ENCODE measurements around the gene FAM174C. TPM values are rescaled to one million over a fixed set of nuclear protein-coding genes. Genes with fewer than 3 reads are reported as not detected.

Gene FAM174C
- 10 to 100 TPM; 18.7 to 30.6 (median 19.8) TPM for polyA plus RNA-seq (ENCODE audit: insufficient read length in 4 of 4)

DNA sequence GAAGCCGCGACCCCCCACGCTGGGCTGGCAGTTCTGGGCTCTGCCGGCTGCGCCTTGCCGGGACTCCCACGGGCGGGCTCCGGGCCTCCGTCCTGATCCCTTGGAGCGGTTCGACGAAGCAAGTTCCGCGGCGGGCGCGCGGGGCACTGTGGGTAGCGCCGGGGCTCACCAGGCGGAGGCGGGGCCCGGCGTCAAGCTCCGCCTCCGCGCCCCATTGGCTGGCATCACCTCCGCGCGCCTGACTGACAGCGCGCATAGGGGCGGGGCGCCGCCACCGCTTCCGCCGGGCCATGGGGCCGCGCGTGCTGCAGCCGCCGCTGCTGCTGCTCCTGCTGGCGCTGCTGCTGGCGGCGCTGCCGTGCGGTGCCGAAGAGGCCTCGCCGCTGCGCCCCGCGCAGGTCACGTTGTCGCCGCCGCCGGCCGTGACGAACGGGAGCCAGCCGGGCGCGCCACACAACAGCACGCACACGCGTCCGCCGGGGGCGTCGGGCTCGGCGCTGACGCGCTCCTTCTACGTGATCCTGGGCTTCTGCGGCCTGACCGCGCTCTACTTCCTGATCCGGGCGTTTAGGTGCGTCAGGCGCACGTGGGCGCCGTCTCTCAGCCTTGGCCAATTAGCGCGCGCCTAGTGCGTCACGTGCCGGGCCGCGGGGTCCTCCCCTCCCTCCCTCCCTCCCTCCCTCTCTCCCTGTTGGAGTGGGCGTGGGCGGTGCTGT is at the start of gene FAM174C:
Gene FAM174C (plus strand): TSS at position 271 of the 716 bp plus-strand sequence. CDS start 20 bp downstream, at position 291.
- peak; percentile 86 to 94 (median 91) for DNase-seq (ENCODE audit: low read depth in 4 of 4, low spot score in 3 of 4)

DNA sequence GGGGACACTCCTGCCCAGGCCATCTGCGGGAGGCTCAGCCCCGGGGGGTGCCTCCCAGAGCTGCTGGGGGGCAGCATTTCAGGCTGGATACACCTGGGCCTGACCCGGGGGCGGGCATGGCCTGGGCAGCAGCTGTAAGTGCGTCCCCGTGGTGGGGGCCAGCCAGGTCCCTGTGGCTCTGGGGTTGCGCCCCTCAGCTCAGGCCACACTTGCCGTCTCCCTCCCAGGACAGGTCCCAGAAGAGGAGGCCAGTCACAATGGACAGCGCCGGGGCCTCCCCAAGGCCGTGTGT is 49.2 kb upstream of the FAM174C start:
- DNase-seq (ENCODE audit: low read depth in 4 of 4, low spot score in 3 of 4), result no peak

- no peak for DNase-seq (ENCODE audit: low read depth in 4 of 4, low spot score in 3 of 4)
Measured at GRCh38 chr19:1226522-1227303, 48.6 kb upstream of the FAM174C start.

GRCh38 chr19:1227304-1228054 is 47.9 kb upstream of the FAM174C start:
- DNase-seq (ENCODE audit: low read depth in 4 of 4, low spot score in 3 of 4), result no peak

DNA sequence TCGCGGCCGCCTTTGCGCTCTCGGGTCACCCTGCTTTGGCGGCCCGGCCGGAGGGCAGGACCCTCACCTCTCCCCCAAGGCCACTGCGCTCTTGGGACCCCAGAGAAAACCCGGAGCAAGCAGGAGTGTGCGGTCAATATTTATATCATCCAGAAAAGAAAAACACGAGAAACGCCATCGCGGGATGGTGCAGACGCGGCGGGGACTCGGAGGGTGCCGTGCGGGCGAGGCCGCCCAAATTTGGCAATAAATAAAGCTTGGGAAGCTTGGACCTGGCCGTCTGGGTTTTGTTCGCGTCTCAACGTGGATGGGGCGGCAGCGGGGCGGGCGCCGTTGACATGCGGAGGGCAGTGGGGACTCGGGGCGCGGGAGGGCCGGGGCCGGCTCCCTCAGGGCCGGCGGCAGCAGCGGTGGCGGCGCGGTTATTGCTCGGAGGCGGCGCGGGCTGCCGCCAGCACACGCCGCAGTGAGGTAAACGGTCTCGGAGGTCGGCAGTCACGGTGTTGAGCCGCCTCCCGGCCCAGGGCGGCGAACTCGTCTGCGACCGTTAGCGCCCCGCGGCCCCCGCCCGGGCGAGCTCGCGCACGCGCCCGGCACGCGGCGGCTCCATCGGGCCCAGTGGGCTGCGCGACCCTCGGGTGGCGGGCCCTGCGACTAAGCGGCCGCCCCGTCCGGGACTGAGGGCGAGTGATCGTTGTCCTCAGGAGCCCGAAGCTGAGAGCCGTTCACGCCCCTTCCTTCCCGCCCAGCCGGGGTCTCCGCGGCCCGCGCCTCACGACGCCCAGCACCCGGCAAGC is 47.0 kb upstream of the FAM174C start:
- no peak for DNase-seq (ENCODE audit: low read depth in 4 of 4, low spot score in 3 of 4)

DNA sequence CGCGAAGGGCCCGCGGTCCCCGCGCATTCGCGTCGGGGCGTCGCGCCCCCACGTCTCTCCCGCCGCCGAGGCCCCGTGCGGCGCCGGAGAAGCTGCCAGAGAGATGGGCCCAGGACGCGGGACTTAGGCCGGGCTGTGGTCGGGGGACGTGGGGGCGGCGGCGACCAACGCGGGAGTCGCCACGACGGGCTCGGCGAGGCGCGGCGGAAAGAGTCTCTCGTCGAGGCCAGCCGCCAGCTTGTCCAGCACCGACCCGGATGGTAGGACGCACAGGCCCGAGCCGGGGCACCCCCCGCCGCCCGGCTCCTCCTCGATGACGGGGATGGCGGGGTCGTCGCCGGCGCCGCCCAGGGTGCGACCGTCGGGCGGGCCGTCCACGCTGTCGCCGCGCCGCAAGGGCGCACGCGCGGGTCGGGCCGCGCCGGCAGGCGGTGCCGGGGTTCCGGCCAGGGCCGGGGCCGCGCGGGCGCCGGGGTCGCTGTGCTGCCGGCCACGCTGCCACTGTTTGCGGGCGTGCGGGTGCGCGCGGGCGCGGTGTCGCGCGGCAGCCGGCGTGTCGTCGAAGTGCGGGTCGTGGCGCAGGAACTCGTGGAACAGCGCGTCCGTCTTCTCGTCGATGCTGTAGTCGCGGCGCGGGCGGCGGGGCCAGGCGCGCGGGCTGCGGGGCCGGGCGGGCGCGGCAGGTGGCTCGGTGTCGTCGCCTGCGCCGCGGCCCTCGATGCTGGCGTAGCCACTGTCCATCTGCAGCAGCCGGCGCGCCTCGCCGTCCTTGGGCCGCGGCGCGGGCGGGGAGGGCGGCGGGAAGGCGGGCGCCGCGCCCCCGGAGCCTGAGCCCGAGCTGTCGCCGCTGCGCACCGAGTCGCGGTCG is 46.0 kb upstream of the FAM174C start:
- DNase-seq (ENCODE audit: low read depth in 4 of 4, low spot score in 3 of 4), result no peak

- no peak for DNase-seq (ENCODE audit: low read depth in 4 of 4, low spot score in 3 of 4)
Measured at GRCh38 chr19:1229924-1230782, 45.2 kb upstream of the FAM174C start.

GRCh38 chr19:1230783-1231489 is 44.4 kb upstream of the FAM174C start:
- DNase-seq (ENCODE audit: low read depth in 4 of 4, low spot score in 3 of 4), result no peak

- DNase-seq (ENCODE audit: low read depth in 4 of 4, low spot score in 3 of 4), result no peak
Measured at GRCh38 chr19:1231729-1232637, 43.3 kb upstream of the FAM174C start.

DNA sequence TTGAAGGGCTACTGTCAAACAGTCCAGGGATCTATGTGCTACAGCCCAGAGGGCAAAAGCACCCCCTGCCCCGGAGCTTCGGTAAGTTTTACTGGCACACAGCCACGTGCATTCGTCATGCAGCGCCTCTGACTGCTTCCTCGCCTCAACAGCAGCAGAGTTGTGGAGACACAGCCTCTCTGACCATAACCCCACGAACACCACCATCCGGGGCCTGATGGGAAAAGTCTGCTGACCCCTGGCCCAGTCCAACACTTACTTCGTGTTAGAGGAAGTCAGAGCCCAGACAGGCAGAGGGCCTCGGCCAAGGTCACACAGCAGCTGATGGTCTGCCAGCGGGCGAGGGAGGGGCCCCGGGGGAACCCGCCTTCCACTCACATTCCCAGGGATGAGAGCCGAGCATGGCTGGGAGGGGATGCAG is 42.7 kb upstream of the FAM174C start:
- no peak for DNase-seq (ENCODE audit: low read depth in 4 of 4, low spot score in 3 of 4)

- no peak for DNase-seq (ENCODE audit: low read depth in 4 of 4, low spot score in 3 of 4)
Measured at GRCh38 chr19:1233115-1233667, 42.1 kb upstream of the FAM174C start.

- DNase-seq (ENCODE audit: low read depth in 4 of 4, low spot score in 3 of 4), result no peak
Measured at GRCh38 chr19:1234051-1234954, 41.0 kb upstream of the FAM174C start.

DNA sequence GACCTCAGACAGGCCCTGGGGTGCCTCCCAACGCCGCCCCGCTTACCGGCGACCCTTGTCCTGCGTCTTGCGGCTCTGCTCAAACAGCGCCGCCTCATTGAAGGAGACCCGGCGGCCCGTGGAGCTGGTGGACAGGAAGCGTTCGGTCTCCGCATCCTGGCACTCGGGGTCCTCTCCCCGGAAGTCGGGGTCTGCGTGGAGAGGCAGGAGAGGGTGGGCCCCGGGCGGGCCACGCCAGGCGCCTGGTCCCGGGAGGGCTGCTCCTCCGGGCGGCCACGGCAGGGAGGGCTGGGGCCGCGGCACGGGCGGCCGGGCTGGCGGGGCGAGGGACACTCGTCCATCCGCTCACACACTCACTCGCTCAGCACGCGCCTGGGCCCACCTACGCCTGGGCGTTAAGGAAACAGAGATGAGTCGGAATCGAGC is 40.4 kb upstream of the FAM174C start:
- DNase-seq (ENCODE audit: low read depth in 4 of 4, low spot score in 3 of 4), result no peak

DNA sequence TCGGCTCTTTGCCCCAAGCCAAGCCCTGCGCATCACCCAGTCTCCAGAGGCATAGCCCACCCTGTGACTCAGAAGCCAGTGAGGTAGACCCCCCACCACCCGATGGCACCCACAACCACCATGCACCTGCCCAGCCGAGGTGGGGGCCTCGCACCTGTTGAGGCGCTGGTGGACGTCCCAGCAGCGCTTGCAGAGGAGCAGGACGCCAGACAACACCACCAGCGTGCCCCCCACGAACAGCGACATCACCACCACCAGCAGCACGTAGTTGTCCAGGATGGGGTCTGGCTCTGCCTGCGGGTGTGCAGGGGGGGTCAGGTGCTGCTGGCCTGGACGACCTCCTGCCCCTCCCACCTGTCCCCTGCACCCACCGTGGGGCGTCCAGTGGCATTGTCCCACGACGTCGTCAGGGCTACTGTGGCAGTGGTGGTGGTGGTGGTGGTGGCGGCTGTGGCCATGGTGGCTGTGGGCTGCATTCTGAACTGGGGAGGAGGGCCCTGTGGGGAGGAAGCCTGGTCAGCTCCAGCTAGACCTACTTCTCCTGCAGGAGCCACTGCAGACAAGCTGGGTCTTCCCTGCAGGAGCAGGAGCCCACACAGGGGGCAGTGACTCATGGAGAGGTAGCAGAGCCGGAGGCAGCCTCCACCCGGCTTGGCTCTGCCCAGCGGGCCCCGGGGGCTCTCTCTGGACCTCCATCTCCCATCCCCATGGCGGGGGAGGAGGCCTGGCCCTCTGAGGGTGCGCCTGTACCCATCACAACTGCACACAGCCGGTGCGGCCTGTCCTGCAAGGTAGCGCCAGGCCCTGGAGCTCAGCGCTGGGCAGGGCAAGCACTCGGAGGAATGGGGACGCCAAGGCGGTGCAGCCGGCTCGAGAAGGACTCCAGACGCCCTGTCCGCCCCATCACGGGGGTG is 39.4 kb upstream of the FAM174C start:
- no peak for DNase-seq (ENCODE audit: low read depth in 4 of 4, low spot score in 3 of 4)

- DNase-seq (ENCODE audit: low read depth in 4 of 4, low spot score in 3 of 4), result no peak
Measured at GRCh38 chr19:1236576-1236975, 38.8 kb upstream of the FAM174C start.

All from right renal pelvis (tissue), 4 donors.